NCI-H748 treated with DMSO at 0.1 percent for 48 hours (cell line): ENCODE measurements around the gene ARMH2.
"Not testable (repeated sequence)": the region's sequence is repeated elsewhere in the genome, so short reads cannot be mapped to it uniquely, and the experiment has no call there.

Experiments used
- DNase-seq: peaks from one replicate; lab custom pipeline; 2025; lab: John Stamatoyannopoulos, UW

ARMH2 gene

DNA sequence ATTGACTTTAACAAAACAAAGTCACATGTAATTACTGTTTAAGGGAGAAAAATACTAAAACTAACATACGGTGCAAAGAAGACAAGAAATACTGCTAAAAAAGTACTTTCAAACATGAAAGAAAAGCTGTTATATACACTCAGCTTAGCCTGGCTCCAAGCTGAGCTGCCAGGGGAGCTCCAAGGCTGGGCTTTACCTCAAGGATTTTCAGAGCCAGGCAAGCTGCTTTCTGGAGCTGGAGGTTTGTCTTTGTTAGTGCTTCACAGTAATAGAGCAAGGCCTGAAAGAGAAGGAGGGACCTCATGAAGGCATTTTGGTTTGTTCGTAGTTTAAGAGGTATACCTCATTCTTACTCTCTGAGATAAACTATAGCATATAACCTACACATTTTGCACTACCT, 19.6 kb upstream of the ARMH2 start:
- no peak for DNase-seq

- DNase-seq: no peak
Measured at GRCh38 chr6:24809728-24810127, 11.0 kb upstream of the ARMH2 start.

- no peak for DNase-seq
Measured at GRCh38 chr6:24807584-24807983, 8.9 kb upstream of the ARMH2 start.

- no peak for DNase-seq
Measured at GRCh38 chr6:24802271-24803059, 3.7 kb upstream of the ARMH2 start.

GRCh38 chr6:24799541-24799915, 811 bp upstream of the ARMH2 start:
- DNase-seq: no peak

- DNase-seq: no peak
Measured at GRCh38 chr6:24797596-24798216, 1.0 kb downstream of the ARMH2 start.

DNA sequence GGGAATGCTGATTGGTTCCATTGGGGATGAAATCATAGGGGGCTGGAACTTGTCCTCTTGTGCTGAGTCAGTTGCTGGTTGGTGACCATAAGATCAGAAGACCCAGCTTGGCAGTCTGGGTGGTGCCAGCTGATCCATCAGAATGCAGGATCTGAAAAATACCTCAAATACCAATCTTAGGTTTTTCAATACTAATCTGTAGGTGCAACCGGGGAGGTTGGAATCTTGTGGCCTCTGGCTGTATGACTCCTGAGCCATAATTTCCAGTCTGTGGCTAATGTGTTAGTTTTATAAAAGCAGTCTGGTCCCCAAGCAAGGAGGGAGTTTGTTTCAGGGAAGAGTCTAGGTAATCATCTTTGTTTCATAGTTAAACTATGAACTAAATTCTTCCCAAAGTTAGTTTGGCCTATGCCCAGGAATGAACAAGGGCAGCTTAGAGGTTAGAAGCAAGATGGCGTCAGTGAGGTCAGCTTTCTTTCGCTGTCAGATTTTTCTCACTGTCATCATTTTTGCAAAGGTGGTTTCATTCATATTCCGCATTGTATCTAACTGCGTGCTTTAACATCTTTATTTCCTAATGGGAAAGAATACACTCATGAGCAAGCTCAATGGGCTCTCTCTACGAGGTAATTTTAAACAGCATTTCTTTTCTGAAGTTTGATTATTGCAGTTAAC, 2.0 kb downstream of the ARMH2 start:
- no peak for DNase-seq

DNA sequence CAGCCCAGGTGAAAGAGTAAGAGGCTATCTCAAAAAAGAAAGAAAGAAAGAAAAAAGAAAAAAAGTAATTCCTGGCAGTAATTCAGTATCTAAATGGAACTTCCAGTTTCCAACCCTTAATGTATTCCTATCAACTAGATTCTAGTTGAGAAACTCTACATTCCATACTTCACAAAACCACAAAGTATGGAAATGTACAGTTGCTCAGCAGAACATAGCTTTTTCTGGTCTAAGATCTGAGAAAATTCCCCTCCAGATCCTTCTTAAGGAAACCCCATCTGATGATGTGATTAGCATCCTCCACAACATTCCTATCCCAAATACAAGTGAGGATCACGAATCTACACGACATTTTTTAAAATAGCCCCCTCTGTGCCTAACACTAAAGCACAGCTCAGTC, 3.6 kb downstream of the ARMH2 start:
- no peak for DNase-seq

GRCh38 chr6:24788031-24788665, 10.6 kb downstream of the ARMH2 start:
- no peak for DNase-seq

DNA sequence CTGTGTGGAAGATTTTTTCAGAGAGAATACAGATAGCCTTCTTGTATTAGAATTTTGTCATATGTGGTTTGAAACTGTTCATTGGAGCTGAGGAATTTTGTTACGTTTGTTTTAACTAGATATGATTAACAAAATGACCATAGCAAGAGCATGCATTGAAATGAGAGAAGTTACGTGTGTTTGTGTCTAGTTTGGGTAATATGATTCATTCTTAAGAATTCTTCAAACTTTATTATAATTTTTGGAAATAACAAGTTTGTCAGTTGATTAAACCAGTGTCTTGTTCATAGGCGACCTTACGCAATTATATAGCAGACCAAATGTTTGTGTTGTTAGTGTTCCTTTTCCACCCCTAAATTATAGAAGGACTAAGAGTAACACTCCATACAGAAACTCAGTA, 18.5 kb downstream of the ARMH2 start:
- DNase-seq: no peak

DNA sequence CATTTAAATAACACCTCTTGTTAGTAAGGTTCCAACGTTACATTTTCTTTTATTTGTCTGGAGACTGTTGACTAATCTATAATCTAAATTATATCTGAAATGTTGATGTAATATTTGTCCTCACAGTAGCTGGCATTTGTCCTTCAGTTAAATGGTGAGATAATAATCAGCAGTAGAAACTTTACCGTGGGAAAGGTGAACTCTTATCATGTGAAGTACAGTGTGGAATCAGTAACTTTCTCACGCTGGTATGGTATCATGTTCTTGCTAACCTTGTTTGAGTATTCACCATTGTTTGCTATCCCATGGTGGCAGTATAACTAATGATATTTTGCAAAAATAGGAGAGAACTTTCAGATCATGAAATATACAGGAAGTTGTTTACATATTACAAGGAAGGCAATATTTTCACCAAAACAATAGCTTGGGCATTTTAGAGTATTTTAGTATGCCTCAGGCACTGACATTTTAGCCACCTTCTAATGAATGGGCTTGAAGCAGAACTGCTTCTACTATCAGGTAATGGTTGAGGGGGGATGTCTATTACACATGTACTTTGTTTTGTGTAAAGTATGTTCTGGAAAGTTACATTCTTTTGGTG, 19.2 kb downstream of the ARMH2 start:
- no peak for DNase-seq

DNA sequence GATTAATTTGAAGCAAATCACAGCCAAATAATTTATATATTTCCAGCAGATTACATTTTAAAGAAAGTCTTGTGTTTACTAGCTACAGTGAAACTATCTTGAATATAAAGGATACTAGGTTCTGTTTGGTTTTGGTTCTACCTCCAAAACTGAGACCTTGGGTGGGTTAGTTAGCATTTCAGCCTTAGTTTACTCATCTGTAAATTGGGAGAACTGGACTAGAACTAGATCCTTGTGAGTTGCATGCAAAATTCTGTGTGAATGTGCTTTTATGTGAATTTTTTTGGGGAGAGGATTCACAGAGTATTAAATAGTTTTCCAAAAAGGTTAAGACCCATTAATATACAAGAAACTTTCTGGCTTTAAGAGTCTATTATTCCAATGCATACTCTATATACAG, 19.8 kb downstream of the ARMH2 start:
- DNase-seq: no peak

DNA sequence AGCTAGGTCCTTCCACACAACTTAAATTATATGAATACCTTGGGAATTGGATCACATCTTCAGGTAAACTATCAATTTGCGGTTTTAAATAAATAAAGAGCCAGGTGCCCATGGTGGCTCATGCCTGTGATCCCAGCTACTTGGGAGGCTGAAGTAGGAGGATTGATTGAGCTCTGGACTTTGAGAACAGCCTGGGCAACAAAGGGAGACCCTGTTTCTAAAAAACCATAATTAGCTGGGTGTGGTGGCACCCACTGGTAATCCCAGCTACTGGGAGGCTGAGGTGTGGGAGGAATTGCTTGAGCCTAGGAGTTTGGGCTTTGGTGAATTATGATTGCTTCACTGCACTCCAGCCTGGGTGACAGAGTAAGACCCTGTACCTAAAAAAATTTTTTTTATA, 20.6 kb downstream of the ARMH2 start:
- DNase-seq: no peak

DNA sequence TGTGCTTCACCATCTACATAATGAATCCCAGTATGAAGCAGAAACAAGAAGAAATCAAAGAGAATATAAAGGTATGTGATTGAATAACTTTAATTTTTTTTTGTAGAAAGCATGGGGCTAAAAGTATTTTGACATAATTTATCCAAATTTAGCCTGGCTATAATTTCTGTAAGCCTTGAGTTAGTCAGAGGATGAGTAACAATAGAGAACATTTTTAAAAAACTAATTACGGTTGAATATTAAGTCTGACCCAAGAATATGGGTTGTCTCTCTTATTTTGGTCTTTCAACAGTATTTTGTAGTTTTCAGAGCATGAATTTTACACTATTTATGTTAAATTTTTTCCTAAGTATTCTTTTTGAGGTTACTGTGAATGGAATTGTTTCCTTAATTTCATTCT, 21.5 kb downstream of the ARMH2 start:
- no peak for DNase-seq

DNA sequence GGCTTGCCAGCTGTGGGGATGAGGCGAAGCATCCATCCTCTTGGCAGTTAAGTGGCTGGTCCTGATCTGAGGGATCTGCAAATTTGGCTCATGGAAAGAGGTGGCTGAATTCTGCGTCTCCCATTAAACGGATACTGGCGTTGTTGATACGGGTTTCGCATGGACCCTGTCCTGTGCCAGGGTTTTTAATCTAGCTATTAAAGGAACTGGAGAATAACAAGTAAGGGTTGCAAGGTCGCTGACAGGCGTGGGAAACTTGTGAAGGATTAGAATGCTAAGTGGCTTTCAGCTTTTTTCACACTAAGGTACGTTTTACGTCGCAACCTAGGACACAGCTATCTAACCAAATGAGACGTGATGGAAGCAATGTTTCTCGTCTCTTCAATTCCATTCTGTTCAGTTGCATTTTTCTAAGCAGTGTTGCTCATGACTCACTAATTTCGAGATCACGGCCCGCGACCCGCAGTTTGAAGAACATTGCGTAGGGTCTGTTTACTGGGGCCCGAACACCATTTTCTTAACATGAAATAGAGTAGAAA, 23.1 kb downstream of the ARMH2 start:
- no peak for DNase-seq

DNA sequence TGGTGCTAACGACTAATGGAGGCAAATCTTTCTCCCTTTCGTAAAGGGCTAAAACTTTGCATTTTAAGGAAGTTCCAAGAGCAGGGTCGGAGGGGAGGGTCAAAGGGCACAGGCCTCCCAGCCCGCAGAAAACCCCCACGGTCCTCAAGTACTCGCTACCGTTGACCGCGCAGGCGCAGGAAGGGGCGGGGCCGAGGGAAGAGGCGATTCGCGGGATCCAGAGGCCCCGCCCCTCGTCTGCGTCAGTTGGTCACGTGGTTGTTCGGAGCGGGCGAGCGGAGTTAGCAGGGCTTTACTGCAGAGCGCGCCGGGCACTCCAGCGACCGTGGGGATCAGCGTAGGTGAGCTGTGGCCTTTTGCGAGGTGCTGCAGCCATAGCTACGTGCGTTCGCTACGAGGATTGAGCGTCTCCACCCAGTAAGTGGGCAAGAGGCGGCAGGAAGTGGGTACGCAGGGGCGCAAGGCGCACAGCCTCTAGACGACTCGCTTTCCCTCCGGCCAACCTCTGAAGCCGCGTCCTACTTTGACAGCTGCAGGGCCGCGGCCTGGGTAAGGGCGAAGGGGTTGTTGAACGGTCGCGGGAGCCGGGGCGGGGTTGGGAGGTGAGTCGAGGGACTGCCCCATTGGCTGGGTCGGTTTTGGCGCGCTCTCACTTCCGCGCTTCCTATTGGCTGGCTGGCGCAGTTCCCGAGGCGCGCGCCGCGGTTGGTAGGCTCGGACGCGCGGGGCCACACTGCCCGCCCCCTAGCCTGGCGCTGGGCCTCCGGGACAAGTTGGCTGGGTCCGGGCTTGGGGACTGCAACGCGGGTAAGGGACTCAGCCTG, 23.8 kb downstream of the ARMH2 start, which contains the start of gene GMNN:
GMNN (plus strand) TSS at position 242 of the 824 bp plus-strand sequence. CDS start 2,310 bp downstream, outside the sequence.
- DNase-seq: peak; percentile 98

DNA sequence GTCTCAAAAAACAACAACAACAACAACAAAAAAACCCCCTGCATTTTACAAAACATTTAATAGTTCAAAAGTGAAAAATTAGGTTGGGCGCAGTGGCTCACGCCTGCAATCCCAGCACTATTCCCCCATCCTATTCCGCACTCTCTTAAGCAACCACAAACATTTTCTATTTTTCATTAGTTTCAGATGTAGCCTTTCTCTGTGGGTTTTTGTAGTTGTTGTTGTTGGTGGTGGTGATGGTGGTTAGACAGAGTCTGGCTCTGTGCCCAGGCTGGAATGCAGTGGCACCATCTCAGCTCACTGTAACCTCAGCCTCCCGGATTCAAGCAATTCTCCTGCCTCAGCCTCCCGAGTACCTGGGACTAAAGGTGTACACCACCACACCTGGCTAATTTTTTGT, 30.4 kb downstream of the ARMH2 start:
- no peak for DNase-seq

GRCh38 chr6:24766680-24767462, 31.8 kb downstream of the ARMH2 start:
- DNase-seq: peak; percentile 27

GRCh38 chr6:24765968-24766367, 32.7 kb downstream of the ARMH2 start:
- DNase-seq: not testable (repeated sequence)
